ENCODE measurements around the gene ACTA2.

Gene ACTA2

DNA sequence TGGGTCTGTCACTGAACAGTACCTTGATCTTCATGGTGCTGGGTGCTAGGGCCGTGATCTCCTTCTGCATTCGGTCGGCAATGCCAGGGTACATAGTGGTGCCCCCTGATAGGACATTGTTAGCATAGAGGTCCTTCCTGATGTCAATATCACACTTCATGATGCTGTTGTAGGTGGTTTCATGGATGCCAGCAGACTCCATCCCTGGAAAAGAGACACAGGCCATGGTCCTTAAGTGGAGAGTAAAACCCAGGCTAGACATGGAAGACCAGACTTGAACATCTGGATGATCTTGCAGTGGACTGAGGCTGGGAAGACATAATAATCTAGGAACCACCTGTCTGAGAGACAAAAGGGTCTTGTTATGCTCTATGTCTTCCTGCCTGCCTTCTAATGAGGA is 14.5 kb downstream of the ACTA2 start:
- TF ChIP-seq FOXP2 (optimal IDR thresholded peaks at IDR 0.05; ENCODE audit: borderline replicate concordance, extremely low read depth, extremely low read length, insufficient read depth) (no peak), TAF1 (IDR thresholded peaks at IDR 0.05; ENCODE audit: borderline replicate concordance, insufficient read depth, low read length) (no peak)

DNA sequence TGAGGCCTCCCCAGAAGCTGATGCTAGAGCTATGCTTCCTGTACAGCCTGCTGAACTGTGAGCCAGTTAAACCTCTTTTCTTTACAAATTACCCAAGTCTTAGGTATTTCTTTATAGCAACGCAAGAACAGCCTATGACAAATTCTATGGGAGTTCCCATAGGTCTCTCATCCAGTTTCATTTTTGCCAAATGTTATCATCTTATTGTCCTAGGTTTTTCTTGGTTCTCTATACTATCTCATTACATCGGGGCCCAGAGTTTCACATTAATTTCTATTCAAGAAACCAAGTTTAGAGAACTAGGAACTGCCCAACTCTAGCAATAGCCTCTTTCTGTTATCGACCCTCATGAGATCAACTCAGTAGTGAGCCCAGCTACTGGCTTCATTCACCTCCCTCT is 15.9 kb downstream of the ACTA2 start:
- TF ChIP-seq POLR2AphosphoS5 (IDR thresholded peaks at IDR 0.05; ENCODE audit: low read depth, low read length) = no peak
- no peak for TF ChIP-seq TAF1 (IDR thresholded peaks at IDR 0.05; ENCODE audit: borderline replicate concordance, insufficient read depth, low read length)
- TF ChIP-seq FOXP2 (optimal IDR thresholded peaks at IDR 0.05; ENCODE audit: borderline replicate concordance, extremely low read depth, extremely low read length, insufficient read depth) = no peak
- TF ChIP-seq, protein P1, sequence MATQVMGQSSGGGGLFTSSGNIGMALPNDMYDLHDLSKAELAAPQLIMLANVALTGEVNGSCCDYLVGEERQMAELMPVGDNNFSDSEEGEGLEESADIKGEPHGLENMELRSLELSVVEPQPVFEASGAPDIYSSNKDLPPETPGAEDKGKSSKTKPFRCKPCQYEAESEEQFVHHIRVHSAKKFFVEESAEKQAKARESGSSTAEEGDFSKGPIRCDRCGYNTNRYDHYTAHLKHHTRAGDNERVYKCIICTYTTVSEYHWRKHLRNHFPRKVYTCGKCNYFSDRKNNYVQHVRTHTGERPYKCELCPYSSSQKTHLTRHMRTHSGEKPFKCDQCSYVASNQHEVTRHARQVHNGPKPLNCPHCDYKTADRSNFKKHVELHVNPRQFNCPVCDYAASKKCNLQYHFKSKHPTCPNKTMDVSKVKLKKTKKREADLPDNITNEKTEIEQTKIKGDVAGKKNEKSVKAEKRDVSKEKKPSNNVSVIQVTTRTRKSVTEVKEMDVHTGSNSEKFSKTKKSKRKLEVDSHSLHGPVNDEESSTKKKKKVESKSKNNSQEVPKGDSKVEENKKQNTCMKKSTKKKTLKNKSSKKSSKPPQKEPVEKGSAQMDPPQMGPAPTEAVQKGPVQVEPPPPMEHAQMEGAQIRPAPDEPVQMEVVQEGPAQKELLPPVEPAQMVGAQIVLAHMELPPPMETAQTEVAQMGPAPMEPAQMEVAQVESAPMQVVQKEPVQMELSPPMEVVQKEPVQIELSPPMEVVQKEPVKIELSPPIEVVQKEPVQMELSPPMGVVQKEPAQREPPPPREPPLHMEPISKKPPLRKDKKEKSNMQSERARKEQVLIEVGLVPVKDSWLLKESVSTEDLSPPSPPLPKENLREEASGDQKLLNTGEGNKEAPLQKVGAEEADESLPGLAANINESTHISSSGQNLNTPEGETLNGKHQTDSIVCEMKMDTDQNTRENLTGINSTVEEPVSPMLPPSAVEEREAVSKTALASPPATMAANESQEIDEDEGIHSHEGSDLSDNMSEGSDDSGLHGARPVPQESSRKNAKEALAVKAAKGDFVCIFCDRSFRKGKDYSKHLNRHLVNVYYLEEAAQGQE (IDR thresholded peaks at IDR 0.05; ENCODE audit: insufficient read depth in 1 of 2, low read depth in 2 of 2, low read length in 2 of 2) = no peak
- TF ChIP-seq SIN3A (IDR thresholded peaks at IDR 0.05; ENCODE audit: borderline replicate concordance, insufficient read depth, low read length) = no peak

DNA sequence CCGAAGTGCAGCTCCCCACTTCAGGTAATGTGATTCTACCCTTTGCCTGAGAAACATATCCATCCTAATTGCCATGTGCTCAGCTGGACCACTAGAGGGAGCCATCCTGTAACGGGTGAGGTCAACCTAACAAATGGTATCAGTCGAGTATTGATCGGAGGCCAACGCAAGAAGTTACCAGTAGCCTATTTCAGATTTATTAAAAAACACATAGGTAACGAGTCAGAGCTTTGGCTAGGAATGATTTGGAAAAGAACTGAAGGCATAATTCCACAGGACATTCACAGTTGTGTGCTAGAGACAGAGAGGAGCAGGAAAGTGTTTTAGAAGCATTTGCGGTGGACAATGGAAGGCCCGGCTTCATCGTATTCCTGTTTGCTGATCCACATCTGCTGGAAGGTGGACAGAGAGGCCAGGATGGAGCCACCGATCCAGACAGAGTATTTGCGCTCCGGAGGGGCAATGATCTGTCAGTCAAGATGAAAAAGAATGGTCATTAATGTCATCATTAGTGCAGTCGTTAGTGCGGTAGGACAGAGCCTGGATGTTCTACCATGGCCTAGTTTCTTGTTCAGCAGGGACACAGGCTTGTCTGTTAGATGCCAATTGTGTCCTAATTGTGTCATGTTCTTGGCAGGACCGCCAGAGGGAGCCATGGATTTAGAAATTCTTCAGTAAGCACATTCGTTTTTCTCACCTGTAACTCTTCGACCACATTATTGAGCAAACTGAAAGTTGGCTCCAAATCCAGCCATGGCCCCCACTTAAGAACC is 17.5 kb downstream of the ACTA2 start:
- TF ChIP-seq SIN3A (IDR thresholded peaks at IDR 0.05; ENCODE audit: borderline replicate concordance, insufficient read depth, low read length) = no peak
- TF ChIP-seq FOXP2 (optimal IDR thresholded peaks at IDR 0.05; ENCODE audit: borderline replicate concordance, extremely low read depth, extremely low read length, insufficient read depth) = no peak
- TF ChIP-seq TAF1 (IDR thresholded peaks at IDR 0.05; ENCODE audit: borderline replicate concordance, insufficient read depth, low read length) = no peak
- no peak for TF ChIP-seq POLR2AphosphoS5 (IDR thresholded peaks at IDR 0.05; ENCODE audit: low read depth, low read length)
- TF ChIP-seq, protein P1 (IDR thresholded peaks at IDR 0.05; ENCODE audit: insufficient read depth in 1 of 2, low read depth in 2 of 2, low read length in 2 of 2) = no peak

DNA sequence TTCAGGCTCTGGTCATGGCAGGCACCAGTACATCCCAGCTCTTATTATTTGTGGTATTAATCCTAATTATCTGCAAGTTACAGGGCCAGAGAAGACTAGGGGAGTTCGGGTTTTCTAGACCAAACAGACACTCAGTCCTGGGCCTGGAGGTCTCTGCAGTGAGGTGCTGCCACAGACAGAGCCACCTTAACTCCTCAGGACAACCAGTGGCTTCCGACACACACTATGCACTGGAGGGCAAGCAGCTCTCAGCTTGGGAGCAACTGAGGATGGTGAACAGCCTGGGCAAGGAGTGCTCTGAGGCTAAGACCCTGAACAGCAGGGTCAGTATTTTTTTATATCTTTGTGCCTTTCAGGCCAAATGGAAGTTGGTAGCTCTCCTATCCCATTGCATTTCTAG is 19.0 kb downstream of the ACTA2 start:
- TF ChIP-seq, protein P1 (IDR thresholded peaks at IDR 0.05; ENCODE audit: insufficient read depth in 1 of 2, low read depth in 2 of 2, low read length in 2 of 2) = no peak
- no peak for TF ChIP-seq POLR2AphosphoS5 (IDR thresholded peaks at IDR 0.05; ENCODE audit: low read depth, low read length)
- no peak for TF ChIP-seq FOXP2 (optimal IDR thresholded peaks at IDR 0.05; ENCODE audit: borderline replicate concordance, extremely low read depth, extremely low read length, insufficient read depth)
- no peak for TF ChIP-seq TAF1 (IDR thresholded peaks at IDR 0.05; ENCODE audit: borderline replicate concordance, insufficient read depth, low read length)
- no peak for TF ChIP-seq SIN3A (IDR thresholded peaks at IDR 0.05; ENCODE audit: borderline replicate concordance, insufficient read depth, low read length)

DNA sequence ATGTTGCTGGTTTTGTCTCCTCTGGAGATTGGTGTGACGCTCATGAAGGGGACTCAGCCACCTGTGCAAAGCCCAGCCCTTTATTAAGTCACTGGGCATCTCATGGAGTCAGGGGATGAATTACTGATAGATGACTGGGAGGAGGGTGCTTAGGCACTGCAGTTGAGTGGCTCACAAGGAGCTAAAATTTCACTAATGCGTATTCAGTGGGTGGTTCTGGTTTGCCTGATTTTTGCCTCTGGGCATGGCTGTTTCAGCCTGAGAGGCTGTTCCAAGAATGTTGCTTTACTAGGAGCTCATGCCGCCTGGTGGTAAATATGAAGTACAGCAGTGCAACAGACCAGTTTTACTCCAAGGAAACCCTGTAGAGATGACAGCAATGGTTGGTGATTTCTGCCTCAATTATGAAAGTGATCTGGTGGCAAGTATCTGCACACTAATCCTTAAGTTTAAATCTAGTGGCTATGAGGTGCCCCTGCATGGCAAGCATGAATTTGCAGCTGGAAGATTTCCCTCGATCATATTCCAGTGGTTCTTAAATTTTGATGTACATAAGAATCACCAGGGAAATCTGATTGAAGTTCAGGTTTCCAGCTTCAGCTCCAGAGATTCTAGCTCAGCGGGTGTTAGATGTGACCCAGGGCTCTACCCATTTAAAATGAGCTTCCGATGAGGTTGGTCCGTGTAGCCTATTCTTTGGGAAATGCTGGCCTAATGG is 19.9 kb downstream of the ACTA2 start:
- TF ChIP-seq SIN3A (IDR thresholded peaks at IDR 0.05; ENCODE audit: borderline replicate concordance, insufficient read depth, low read length) = no peak
- TF ChIP-seq TAF1 (IDR thresholded peaks at IDR 0.05; ENCODE audit: borderline replicate concordance, insufficient read depth, low read length) = no peak
- TF ChIP-seq, protein P1 (IDR thresholded peaks at IDR 0.05; ENCODE audit: insufficient read depth in 1 of 2, low read depth in 2 of 2, low read length in 2 of 2) = no peak
- no peak for TF ChIP-seq FOXP2 (optimal IDR thresholded peaks at IDR 0.05; ENCODE audit: borderline replicate concordance, extremely low read depth, extremely low read length, insufficient read depth)
- no peak for TF ChIP-seq POLR2AphosphoS5 (IDR thresholded peaks at IDR 0.05; ENCODE audit: low read depth, low read length)

Data from PFSK-1 (cell line).